Adipocyte (in vitro differentiated cells): Measurements from ENCODE around the gene IFT80.

Source experiments
- DNase-seq: peaks from one replicate; pipeline ENCODE4 v3.0.0-alpha.2; 2015; ENCODE audit warnings: low read depth
- H3K27me3 ChIP-seq: replicated peaks from 2 replicates; pipeline ENCODE4 v1.7.0; 2013; ENCODE audit warnings: mild to moderate bottlenecking, low read length, moderate library complexity; ENCODE audit not compliant: control insufficient read depth, insufficient read depth
- H3K36me3 ChIP-seq: 2 replicates; pipeline ENCODE4 v1.7.0; 2013; ENCODE audit warnings: low read length, mild to moderate bottlenecking, moderate library complexity; ENCODE audit not compliant: control insufficient read depth, insufficient read depth, severe bottlenecking
- H3K4me1 ChIP-seq: 2 replicates; pipeline ENCODE4 v1.7.0; 2013; ENCODE audit warnings: mild to moderate bottlenecking, low read length, moderate library complexity; ENCODE audit not compliant: control insufficient read depth, insufficient read depth
- H3K4me3 ChIP-seq: 2 replicates; pipeline ENCODE4 v1.7.0; 2013; ENCODE audit warnings: mild to moderate bottlenecking, low read length, moderate library complexity
- H3K9ac ChIP-seq: 2 replicates; pipeline ENCODE4 v1.7.0; 2013; ENCODE audit warnings: mild to moderate bottlenecking, low read length, moderate library complexity
- H3K9me3 ChIP-seq: 2 replicates; pipeline ENCODE4 v1.7.0; 2013; ENCODE audit warnings: mild to moderate bottlenecking, low read length, moderate library complexity; ENCODE audit not compliant: control insufficient read depth

Gene IFT80

GRCh38 chr3:160400030-160400701 lies 1.1 kb upstream of the IFT80 start:
- no peaks in the 10 kb centered on the region for H3K9me3 ChIP-seq
- H3K36me3 ChIP-seq: no peaks in the 10 kb centered on the region
- peaks cover 42% of the 10 kb centered on the region for H3K4me1 ChIP-seq
- peak overlapping the region; percentile 92 for H3K9ac ChIP-seq
- H3K27me3 ChIP-seq: no peaks in the 10 kb centered on the region
- H3K4me3 ChIP-seq: peak overlapping the region; percentile 98
- peak; percentile 81 for DNase-seq

DNA sequence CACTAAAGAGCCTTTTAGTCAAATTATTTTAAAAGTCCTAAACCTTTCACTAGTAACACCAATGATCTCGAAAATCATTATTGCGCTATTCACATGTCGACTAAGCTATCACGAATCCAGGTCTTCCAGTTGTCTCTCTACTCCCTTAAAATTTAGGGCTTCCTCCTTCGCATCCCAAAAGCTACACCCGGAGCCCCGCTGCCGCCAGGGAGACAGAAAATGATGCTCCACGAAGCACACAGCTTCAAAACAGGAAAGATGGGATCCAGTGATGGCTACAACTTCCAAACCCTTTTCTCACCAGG lies 253 bp downstream of the IFT80 start:
- peak overlapping the region; percentile 98 for H3K4me3 ChIP-seq
- H3K4me1 ChIP-seq: peaks cover 35% of the 10 kb centered on the region
- no peaks in the 10 kb centered on the region for H3K9me3 ChIP-seq
- no peaks in the 10 kb centered on the region for H3K36me3 ChIP-seq
- peak overlapping the region; percentile 92 for H3K9ac ChIP-seq
- DNase-seq: no peak
- H3K27me3 ChIP-seq: no peaks in the 10 kb centered on the region

DNA sequence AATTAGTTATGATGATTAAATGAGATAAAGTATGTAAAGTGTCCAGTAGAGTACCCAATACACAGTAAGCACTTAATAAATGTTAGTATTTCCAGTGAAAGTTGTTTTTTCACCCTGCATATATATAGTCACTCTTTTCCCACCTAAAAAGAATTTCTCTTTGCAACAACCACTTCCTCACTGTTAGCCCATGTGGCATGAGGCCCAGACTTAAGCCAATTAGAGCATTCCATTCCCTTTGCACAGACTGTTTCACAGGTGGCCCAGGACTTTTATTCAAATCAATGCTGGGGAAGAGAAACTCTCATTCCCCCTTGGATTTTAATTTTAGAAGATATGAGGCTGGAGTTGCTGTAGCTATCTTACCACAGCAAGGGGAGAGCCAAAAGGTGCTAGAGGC lies 3.7 kb downstream of the IFT80 start:
- H3K4me1 ChIP-seq: peaks cover 13% of the 10 kb centered on the region
- no peaks in the 10 kb centered on the region for H3K27me3 ChIP-seq
- DNase-seq: peak; percentile 41
- no peaks in the 10 kb centered on the region for H3K36me3 ChIP-seq
- H3K4me3 ChIP-seq: no peak overlapping the region
- no peaks in the 10 kb centered on the region for H3K9me3 ChIP-seq
- no peak overlapping the region for H3K9ac ChIP-seq

DNA sequence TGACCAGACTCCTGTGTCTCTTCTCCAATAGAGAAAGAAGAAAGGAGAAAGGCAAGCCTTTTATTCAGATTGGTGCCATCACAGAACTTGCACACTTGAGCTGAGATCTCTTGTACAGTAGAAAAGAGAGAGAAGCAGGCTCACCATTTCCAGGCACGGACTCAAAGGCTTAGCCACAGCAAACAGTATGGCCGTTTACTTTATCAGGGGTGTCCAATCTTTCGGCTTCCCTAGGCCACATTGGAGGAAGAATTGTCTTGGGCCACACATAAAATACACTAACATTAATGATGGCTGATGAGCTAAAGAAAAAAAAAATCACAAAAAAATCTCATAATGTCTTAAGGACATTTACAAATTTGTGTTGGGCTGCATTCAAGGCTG lies 5.0 kb downstream of the IFT80 start:
- Histone ChIP-seq H3K36me3 (no peaks in the 10 kb centered on the region), H3K9me3 (no peaks in the 10 kb centered on the region), H3K4me1 (peaks cover 13% of the 10 kb centered on the region), H3K9ac (no peak overlapping the region), H3K27me3 (no peaks in the 10 kb centered on the region), H3K4me3 (no peak overlapping the region)
- DNase-seq: no peak

GRCh38 chr3:160393346-160394008 lies 5.5 kb downstream of the IFT80 start:
- no peaks in the 10 kb centered on the region for H3K36me3 ChIP-seq
- H3K9ac ChIP-seq: no peak overlapping the region

GRCh38 chr3:160392798-160393197 lies 6.2 kb downstream of the IFT80 start:
- no peak for DNase-seq
- Histone ChIP-seq H3K9me3 (no peaks in the 10 kb centered on the region), H3K36me3 (no peaks in the 10 kb centered on the region), H3K4me1 (peaks cover 6% of the 10 kb centered on the region), H3K27me3 (no peaks in the 10 kb centered on the region), H3K9ac (no peak overlapping the region), H3K4me3 (no peak overlapping the region)

More at GRCh38 chr3:160393346-160394008, 5.5 kb downstream of the IFT80 start:
- no peak overlapping the region for H3K4me3 ChIP-seq
- H3K9me3 ChIP-seq: no peaks in the 10 kb centered on the region
- H3K27me3 ChIP-seq: no peaks in the 10 kb centered on the region
- DNase-seq: no peak
- peaks cover 11% of the 10 kb centered on the region for H3K4me1 ChIP-seq

GRCh38 chr3:160390565-160391138 lies 8.4 kb downstream of the IFT80 start:
- DNase-seq: no peak
- Histone ChIP-seq H3K27me3 (no peaks in the 10 kb centered on the region), H3K4me3 (no peak overlapping the region), H3K36me3 (no peaks in the 10 kb centered on the region), H3K9me3 (no peaks in the 10 kb centered on the region), H3K9ac (no peak overlapping the region), H3K4me1 (peaks cover 6% of the 10 kb centered on the region)

DNA sequence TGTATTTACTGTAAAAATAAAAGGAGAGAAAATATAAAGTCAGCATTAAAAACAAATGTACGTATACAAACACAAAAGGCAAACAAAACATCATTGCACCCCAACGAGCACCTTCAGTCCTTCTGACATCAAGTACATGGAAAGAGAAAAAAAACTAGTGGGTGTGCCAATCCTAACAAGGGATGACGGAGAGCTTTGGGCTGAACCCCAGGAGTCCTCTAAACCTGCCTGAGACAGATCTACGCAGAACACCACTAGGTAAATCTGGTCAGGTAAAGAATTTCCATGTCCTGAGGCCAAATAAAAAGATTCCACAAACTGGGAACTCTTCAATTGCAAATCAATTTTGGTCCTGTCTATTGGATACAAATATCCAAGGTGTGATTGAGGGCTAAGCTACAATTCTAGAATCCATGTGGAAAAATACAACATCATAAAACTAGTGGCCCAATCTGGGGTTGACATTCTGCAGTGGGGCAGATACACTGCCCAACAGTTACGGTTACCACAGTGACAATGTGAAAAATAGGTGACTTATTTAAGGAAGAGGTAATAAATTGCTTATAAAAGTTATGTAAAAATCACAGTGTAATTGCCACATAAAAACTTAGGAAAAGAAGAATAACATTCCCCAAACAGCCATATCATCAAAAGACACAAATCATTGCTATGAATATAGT lies 14.2 kb downstream of the IFT80 start:
- Histone ChIP-seq H3K36me3 (no peaks in the 10 kb centered on the region), H3K4me1 (no peaks in the 10 kb centered on the region), H3K9me3 (no peaks in the 10 kb centered on the region), H3K27me3 (no peaks in the 10 kb centered on the region), H3K4me3 (no peak overlapping the region), H3K9ac (no peak overlapping the region)
- DNase-seq: no peak

GRCh38 chr3:160381470-160381869 lies 17.6 kb downstream of the IFT80 start:
- H3K9ac ChIP-seq: no peak overlapping the region
- no peaks in the 10 kb centered on the region for H3K36me3 ChIP-seq
- no peak for DNase-seq
- H3K9me3 ChIP-seq: no peaks in the 10 kb centered on the region
- H3K4me3 ChIP-seq: no peak overlapping the region
- H3K27me3 ChIP-seq: no peaks in the 10 kb centered on the region
- peaks cover 23% of the 10 kb centered on the region for H3K4me1 ChIP-seq

DNA sequence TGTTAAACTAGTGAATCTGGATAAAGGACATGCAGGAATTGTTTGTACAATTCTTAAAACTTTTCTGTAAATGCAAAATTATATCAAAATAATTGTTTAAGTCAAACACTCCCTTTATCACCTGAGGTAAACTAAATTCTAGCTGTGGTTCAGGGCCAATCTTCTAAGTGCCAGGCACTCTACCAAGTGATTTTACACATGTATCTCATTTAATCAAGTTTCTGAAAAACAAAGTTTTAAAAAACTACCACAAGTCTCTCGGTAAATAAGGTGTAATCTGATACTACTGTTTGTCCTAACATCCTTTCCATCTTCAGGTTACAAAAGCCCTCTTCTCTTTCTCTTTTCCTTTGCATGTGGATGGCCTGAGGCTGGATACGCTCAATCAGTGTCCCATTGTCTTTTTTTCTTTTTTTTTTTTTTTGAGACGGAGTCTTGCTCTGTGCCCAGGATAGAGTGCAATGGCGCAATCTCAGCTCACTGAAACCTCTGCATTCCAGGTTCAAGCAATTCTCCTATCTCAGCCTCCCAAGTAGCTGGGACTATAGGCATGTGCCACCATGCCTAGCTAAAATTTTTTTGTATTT lies 19.3 kb downstream of the IFT80 start:
- DNase-seq: no peak
- Histone ChIP-seq H3K9ac (no peak overlapping the region), H3K4me3 (no peak overlapping the region), H3K4me1 (peaks cover 34% of the 10 kb centered on the region), H3K36me3 (no peaks in the 10 kb centered on the region), H3K9me3 (no peaks in the 10 kb centered on the region), H3K27me3 (no peaks in the 10 kb centered on the region)
